ENCODE measurements around the gene KCNJ9.
A peak's percentile ranks its signal among the peaks of the same experiment; 100 is the strongest.
"Not testable (repeated sequence)": the region's sequence is repeated elsewhere in the genome, so short reads cannot be mapped to it uniquely, and the experiment has no call there.

The KCNJ9 gene

DNA sequence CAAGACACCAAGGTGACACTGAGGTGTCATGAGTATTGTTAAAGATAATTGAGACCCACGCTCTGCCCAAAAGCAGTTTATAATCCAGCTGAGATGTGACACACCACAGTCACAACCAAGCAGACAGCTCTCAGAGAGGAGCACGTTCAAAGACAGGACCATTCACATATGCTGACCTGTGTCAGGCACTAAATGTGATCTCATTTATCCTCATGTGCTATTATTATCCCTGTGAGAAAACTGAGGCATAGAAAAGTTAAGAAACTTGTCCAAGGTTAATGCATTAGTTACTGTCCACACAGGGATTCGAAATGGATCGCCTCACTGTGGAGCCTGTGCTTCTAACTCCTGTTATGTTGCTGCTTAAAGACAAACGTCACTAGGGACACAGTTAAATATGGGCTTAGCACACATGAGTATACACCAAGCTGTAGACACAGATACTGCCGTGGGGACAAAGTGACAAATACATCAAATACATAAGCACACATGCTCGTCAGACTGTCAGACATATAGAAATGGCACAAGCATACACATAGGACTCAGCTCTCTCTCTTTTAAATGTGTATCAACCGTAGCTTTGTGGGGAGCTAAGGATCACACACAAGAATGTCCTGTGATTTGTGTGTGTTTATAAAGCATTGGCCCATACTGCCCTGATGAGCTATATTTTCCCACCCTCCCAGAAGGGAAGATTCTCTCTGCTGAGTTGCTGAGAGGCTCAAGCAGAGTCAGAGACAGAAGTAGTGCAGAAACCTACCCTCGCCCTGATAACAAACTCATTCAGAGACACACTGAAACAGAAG lies 20.6 kb downstream of the KCNJ9 start:
- DNase-seq (ENCODE audit: low read depth in 4 of 4, low spot score in 1 of 4), result no peak

DNA sequence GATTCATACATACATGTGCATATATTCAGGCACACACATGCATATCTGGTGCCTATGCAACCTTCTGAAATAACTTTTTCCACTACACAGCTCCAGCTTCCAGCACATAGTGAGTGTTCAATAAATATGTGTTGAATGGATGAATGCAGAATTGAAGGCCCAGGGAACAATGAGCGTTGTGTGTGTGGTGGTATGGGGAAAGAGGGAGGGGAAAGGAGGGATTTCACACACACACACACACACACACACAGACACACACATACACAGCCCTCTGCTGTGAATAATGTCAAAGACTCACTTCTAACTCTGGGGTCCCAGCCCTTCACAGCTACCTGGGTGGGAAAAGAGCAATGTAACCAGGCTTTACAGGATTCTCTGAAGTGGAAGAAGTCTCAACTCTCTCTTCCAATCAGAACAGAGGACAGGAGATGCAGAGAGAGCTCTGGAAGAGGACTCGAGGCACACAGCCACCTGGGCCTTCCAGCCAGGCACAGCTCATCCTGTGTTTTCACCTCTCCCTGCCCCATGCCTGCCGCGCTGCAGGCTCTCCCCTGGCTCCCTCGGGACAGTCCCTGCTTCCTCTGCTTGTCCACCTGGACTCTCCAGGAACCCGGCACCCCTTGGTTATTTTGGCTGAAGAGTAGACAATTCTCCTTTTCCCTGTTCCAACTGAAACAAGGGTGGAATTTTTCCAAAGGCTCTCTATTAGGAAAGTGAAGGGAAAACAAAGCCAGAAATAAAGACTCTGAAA lies 22.5 kb downstream of the KCNJ9 start:
- DNase-seq (ENCODE audit: low read depth in 4 of 4, low spot score in 1 of 4), result no peak

DNA sequence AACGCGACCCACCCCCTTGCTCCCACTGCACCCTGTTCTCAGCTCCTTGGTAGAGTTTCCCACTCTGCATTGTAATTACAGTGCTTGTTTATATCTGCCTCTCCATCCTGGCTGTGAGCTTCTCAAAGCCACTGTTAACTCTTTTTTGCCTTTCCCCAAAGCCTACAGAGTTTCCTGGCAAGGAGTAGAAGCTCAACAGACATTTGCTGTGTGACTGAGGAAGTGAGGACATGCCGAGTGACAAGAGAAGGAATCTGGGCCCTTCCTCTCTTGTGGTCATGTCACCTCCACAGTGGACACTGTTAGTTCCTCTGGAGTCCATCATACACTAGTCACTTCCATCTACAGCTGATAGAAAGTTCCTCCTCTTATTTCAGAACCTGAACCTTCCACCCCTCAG lies 23.1 kb downstream of the KCNJ9 start:
- DNase-seq (ENCODE audit: low read depth in 4 of 4, low spot score in 1 of 4), result no peak

DNA sequence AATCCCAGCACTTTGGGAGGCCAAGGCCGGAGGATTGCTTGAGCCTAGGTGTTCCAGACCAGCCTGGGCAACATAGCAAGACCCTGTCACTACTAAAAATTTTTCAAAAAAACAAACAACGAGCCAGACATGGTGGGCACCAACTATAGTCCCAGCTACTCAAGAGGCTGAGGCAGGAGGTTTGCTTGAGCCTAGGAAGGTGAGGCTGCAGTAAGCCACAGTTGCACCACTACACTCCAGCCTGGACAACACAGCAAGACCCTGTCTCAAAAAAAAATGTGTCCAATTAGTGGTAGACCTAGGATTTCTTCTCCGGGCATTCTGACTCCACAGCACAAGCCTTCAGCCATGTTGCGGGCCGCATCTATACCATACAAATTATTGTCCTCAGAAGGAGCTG lies 23.8 kb downstream of the KCNJ9 start:
- DNase-seq (ENCODE audit: low read depth in 4 of 4, low spot score in 1 of 4), result no peak

GRCh38 chr1:160107512-160107911 lies 26.2 kb downstream of the KCNJ9 start:
- no peak for DNase-seq (ENCODE audit: low read depth in 4 of 4, low spot score in 1 of 4)

DNA sequence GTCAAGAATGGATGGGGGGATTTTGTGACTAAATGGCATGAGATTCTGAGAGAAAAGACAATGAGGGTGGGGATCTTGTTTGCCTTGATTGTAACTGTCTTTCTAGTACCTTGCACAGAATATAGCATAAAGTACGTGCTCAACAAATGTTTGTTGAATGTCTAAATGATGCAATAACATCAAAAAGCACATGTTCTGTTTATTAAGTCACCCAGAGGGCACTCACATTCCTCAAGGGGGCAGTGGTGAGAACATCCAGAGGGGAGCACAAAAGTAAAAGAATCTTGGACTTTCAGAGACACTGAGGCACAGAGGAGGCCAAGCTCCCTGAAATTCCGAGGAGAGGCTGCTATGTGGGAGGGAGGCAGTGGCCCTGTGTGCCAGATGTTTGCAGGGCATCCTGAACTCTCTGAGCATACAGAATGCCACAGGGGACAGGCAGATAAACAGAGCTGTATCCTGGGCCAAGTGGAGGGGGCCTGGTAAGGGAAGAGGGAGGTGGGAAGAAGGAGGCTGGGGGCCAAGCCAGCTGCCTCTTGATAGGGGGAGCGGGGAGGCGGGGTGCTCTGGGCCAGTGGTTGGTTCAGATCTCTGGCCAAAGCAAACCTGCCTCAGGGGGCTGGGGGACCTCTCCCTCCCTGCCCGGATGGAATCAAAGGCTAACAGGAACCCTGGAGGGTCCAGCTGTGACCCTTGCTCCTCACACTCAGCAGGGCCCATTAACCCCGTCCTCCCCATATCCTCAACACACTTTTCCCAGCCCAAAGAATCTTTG lies 27.7 kb downstream of the KCNJ9 start:
- peak in 2 of 4 experiments; percentile 25 to 28 for DNase-seq (ENCODE audit: low read depth in 4 of 4, low spot score in 1 of 4)

DNA sequence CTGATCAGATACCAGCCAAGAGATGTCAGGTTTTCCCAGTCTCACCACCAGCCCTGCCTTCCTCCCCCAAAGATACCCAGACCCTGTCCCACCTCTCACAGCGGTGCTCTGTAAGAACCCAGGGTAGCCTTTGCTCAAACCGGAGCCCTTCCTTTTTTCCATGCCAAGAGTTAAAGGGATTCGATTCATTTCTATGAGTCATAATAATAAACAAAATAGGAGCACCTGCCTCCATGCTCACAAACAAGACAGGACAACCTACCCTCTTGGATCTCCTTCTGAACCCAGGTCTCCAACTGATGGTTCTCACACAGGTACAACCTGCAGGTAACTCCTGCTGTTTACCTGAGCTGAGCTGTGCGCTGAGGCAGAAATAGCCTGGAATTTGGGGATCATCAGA lies 28.3 kb downstream of the KCNJ9 start:
- no peak for DNase-seq (ENCODE audit: low read depth in 4 of 4, low spot score in 1 of 4)

DNA sequence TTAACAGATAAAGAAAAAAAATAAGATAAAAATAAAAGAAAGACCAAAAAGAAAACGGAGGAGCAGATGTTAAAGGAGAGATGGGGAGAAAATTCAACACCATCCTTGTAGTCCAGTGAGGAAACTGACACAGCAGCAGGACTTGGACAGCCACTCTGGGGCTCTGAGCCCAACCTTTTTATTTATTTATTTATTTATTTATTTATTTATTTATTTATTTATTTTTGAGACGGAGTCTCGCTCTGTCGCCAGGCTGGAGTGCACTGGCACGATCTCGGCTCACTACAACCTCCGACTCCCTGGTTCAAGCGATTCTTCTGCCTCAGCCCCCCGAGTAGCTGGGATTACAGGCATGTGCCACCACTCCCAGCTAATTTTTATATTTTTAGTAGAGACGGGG lies 30.1 kb downstream of the KCNJ9 start:
- not testable (repeated sequence) for DNase-seq (ENCODE audit: low read depth in 4 of 4, low spot score in 1 of 4)

- no peak for DNase-seq (ENCODE audit: low read depth in 4 of 4, low spot score in 1 of 4)
These were observed 31.0 kb downstream of the KCNJ9 start for GRCh38 chr1:160112357-160112756.

- no peak for DNase-seq (ENCODE audit: low read depth in 4 of 4, low spot score in 1 of 4)
These were observed 32.1 kb downstream of the KCNJ9 start for GRCh38 chr1:160113407-160113806.

DNA sequence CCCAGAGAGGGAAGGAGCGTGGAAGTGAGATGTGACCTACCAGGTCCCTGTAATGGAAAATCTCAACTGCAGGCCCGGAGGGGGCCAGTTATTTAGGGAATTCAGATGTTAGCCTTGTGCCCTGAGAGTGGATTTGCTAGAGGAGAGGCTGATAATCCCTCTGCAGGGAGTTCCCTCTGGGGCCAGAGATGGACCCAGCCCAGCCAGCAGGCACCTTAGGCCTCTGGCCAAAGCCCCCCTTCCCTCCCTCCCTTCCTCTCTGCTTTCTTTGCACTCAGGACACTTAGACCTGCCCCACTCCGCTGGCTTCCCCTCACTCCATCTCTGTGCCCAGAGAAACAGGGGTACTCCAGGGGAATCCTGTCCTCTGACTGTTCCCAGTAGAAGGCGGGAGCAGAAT lies 32.7 kb downstream of the KCNJ9 start:
- DNase-seq (ENCODE audit: low read depth in 4 of 4, low spot score in 1 of 4), result no peak

GRCh38 chr1:160115545-160116282 lies 34.4 kb downstream of the KCNJ9 start, which contains the start of gene ATP1A2:
ATP1A2 (plus strand) TSS chr1:160115759; CDS start chr1:160115862, 103 bp downstream.
- DNase-seq (ENCODE audit: low read depth in 4 of 4, low spot score in 1 of 4), result no peak

- no peak for DNase-seq (ENCODE audit: low read depth in 4 of 4, low spot score in 1 of 4)
These were observed 35.2 kb downstream of the KCNJ9 start for GRCh38 chr1:160116283-160117147.

- no peak for DNase-seq (ENCODE audit: low read depth in 4 of 4, low spot score in 1 of 4)
These were observed 36.0 kb downstream of the KCNJ9 start for GRCh38 chr1:160117300-160117699.

- no peak for DNase-seq (ENCODE audit: low read depth in 4 of 4, low spot score in 1 of 4)
These were observed 36.4 kb downstream of the KCNJ9 start for GRCh38 chr1:160117709-160118183.

DNA sequence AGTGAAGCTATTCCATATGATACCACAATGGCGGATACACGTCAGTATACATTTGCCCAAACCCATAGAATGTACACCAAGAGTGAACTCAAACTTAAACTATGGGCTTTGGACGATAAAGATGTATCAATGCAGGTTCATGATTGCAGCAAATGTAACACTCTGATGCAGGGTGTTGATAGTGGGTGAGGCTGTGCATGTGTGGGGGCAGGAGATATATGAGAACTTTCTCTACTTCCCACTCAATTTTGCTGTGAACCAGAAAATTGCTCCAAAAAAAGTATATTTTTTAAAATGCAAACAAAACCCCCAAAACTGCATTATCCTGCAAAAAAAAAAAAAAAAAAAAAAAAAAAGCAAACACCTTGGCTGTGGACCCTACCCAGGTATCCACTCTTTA lies 37.6 kb downstream of the KCNJ9 start:
- no peak for DNase-seq (ENCODE audit: low read depth in 4 of 4, low spot score in 1 of 4)

DNA sequence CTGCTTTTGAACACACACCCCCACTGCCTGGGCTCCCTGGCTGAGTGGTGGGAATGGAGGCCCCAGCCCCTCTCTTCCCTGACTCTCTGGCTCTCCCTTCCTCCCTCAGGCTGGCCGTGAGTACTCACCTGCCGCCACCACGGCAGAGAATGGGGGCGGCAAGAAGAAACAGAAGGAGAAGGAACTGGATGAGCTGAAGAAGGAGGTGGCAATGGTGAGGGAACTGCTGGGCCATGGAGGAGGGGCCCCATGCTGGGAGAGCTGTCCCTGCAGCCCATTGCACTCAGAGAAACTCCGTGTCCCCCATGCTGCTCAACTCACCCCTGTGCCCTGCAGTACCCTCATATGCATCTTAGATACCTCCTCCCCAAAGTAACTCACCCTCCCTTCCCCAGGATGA lies 39.5 kb downstream of the KCNJ9 start:
- no peak for DNase-seq (ENCODE audit: low read depth in 4 of 4, low spot score in 1 of 4)

- no peak for DNase-seq (ENCODE audit: low read depth in 4 of 4, low spot score in 1 of 4)
These were observed 40.0 kb downstream of the KCNJ9 start for GRCh38 chr1:160121388-160121787.

DNA sequence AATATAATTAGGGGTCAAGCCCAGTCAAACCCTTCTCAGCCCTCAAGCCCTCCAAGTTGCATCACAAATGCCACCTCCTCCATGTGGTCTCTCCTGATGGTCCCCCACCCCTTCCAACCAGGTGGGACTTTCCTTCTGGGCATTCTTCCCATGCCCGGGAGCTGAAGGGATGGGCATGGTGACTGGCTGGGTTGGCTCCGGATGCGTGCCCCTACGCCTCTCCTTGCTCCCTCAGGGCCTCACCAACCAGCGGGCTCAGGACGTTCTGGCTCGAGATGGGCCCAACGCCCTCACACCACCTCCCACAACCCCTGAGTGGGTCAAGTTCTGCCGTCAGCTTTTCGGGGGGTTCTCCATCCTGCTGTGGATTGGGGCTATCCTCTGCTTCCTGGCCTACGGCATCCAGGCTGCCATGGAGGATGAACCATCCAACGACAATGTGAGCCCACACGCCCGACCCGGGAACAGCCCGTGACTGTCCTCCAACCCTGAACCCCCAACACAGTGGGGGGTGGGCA lies 41.7 kb downstream of the KCNJ9 start:
- no peak for DNase-seq (ENCODE audit: low read depth in 4 of 4, low spot score in 1 of 4)

DNA sequence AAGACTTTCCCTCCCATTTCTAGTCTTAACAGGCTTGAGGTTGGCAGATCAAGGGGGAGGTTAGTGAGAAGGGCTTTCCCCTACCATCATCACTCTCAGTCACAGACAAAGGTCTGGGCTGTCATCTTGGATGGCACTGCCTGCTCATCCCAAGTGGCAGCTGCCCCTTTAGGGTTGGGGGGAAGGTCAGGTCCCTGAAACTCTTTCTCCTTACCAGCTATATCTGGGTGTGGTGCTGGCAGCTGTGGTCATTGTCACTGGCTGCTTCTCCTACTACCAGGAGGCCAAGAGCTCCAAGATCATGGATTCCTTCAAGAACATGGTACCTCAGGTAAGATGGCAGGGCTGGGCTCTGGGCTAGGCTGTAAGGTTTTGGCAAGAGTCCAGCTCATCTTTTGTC lies 42.4 kb downstream of the KCNJ9 start:
- DNase-seq (ENCODE audit: low read depth in 4 of 4, low spot score in 1 of 4), result no peak
